WTC11 (cell line): ENCODE data around the gene ALAD. TPM values are rescaled to one million over a fixed set of nuclear protein-coding genes. Genes with fewer than 3 reads are reported as not detected.

Experiments
- ATAC-seq: fragments of 200-7000 bp; cut with Tn5 transposase; 2 replicates; pipeline ENCODE4 v1.10.0; 2021; ENCODE audit warnings: mild to moderate bottlenecking, moderate library complexity
- CTCF ChIA-PET: fragments of 300-600 bp; sonication (Branson Sonifier 250); formaldehyde crosslinking; loops from one replicate; lab custom pipeline; 2021; ENCODE audit warnings: antibody characterized with exemption; lab: Charles Lee
- POLR2A ChIA-PET: fragments of 350-600 bp; sonication (Branson Sonifier 250); formaldehyde crosslinking; loops from one replicate; lab custom pipeline; 2021; ENCODE audit warnings: antibody characterized with exemption; lab: Charles Lee
- DNase-seq: peaks from one replicate; pipeline ENCODE4 v3.0.0; 2021; ENCODE audit warnings: low spot score
- H3K27ac Mint-ChIP-seq: 2 replicates; pipeline ENCODE4 v1.8.0; 2021; ENCODE audit warnings: mixed read lengths
- H3K27me3 Mint-ChIP-seq: 2 replicates; pipeline ENCODE4 v1.8.0; 2021; ENCODE audit warnings: low read depth, mild to moderate bottlenecking, moderate library complexity, mixed read lengths
- H3K36me3 Mint-ChIP-seq: 2 replicates; pipeline ENCODE4 v1.8.0; 2021; ENCODE audit warnings: mixed read lengths
- H3K4me1 Mint-ChIP-seq: 2 replicates; pipeline ENCODE4 v1.8.0; 2022; ENCODE audit warnings: mixed read lengths
- H3K4me3 Mint-ChIP-seq: 2 replicates; pipeline ENCODE4 v1.8.0; 2021; ENCODE audit warnings: mild to moderate bottlenecking, moderate library complexity, mixed read lengths
- H3K9me3 Mint-ChIP-seq: 2 replicates; pipeline ENCODE4 v1.8.0; 2021; ENCODE audit warnings: mixed read lengths
- ATF1 ChIP-seq: sonication (generic); formaldehyde crosslinking; IDR thresholded peaks from 2 replicates; pipeline ENCODE4 v1.8.1; 2023; ENCODE audit warnings: mild to moderate bottlenecking, moderate library complexity, missing genetic modification reagents
- CBFB ChIP-seq: sonication (generic); formaldehyde crosslinking; IDR thresholded peaks from 2 replicates; pipeline ENCODE4 v1.8.1; 2022; ENCODE audit warnings: mild to moderate bottlenecking, low read depth, missing genetic modification reagents
- E2F1 ChIP-seq: sonication (generic); formaldehyde crosslinking; IDR thresholded peaks from 2 replicates; pipeline ENCODE4 v1.8.0; 2022; ENCODE audit warnings: mild to moderate bottlenecking, missing genetic modification reagents
- E2F5 ChIP-seq: sonication (generic); formaldehyde crosslinking; IDR thresholded peaks from 2 replicates; pipeline ENCODE4 v1.8.1; 2022; ENCODE audit warnings: mild to moderate bottlenecking, moderate library complexity, missing genetic modification reagents
- EMX1 ChIP-seq: fragments of 250-450 bp; sonication (Bioruptor Pico); IDR thresholded peaks from 2 replicates; pipeline ENCODE4 v1.8.0; 2021; ENCODE audit warnings: mild to moderate bottlenecking
- FOXP1 ChIP-seq: sonication (generic); formaldehyde crosslinking; IDR thresholded peaks from 2 replicates; pipeline ENCODE4 v1.8.0; 2022; ENCODE audit warnings: missing genetic modification reagents, mild to moderate bottlenecking, moderate library complexity, borderline replicate concordance
- GTF2I ChIP-seq: fragments of 250-450 bp; sonication (Bioruptor Pico); conservative IDR thresholded peaks from 2 replicates; pipeline ENCODE4 v1.4.0; 2021; ENCODE audit warnings: mild to moderate bottlenecking
- MLX ChIP-seq: sonication (generic); formaldehyde crosslinking; IDR thresholded peaks from 2 replicates; pipeline ENCODE4 v1.8.1; 2023; ENCODE audit warnings: mild to moderate bottlenecking, missing genetic modification reagents, moderate library complexity
- NFATC4 ChIP-seq: fragments of 250-450 bp; sonication (Bioruptor Pico); IDR thresholded peaks from 2 replicates; pipeline ENCODE4 v1.9.0; 2021; ENCODE audit warnings: mild to moderate bottlenecking
- NFYB ChIP-seq: sonication (generic); formaldehyde crosslinking; conservative IDR thresholded peaks from 2 replicates; pipeline ENCODE4 v1.8.0; 2022; ENCODE audit warnings: low read depth, missing genetic modification reagents
- RELA ChIP-seq: sonication (generic); formaldehyde crosslinking; IDR thresholded peaks from 2 replicates; pipeline ENCODE4 v1.8.1; 2022; ENCODE audit warnings: missing genetic modification reagents, mild to moderate bottlenecking, borderline replicate concordance
- SMAD3 ChIP-seq: sonication (generic); formaldehyde crosslinking; IDR thresholded peaks from 2 replicates; pipeline ENCODE4 v1.8.0; 2022; ENCODE audit warnings: missing genetic modification reagents, mild to moderate bottlenecking, borderline replicate concordance
- SMAD4 ChIP-seq: sonication (generic); formaldehyde crosslinking; IDR thresholded peaks from 2 replicates; pipeline ENCODE4 v1.8.0; 2022; ENCODE audit warnings: mild to moderate bottlenecking, missing genetic modification reagents
- SP1 ChIP-seq: sonication (generic); formaldehyde crosslinking; conservative IDR thresholded peaks from 2 replicates; pipeline ENCODE4 v1.8.1; 2022; ENCODE audit warnings: missing genetic modification reagents
- TCF7 ChIP-seq: sonication (generic); formaldehyde crosslinking; IDR thresholded peaks from 2 replicates; pipeline ENCODE4 v1.8.0; 2022; ENCODE audit warnings: mild to moderate bottlenecking, low read depth, missing genetic modification reagents, moderate library complexity
- ZBTB21 ChIP-seq: sonication (generic); formaldehyde crosslinking; IDR thresholded peaks from 2 replicates; pipeline ENCODE4 v1.8.1; 2023; ENCODE audit warnings: mild to moderate bottlenecking, missing genetic modification reagents, borderline replicate concordance
- ZNF121 ChIP-seq: sonication (generic); formaldehyde crosslinking; IDR thresholded peaks from 2 replicates; pipeline ENCODE4 v1.8.0; 2023; ENCODE audit warnings: missing genetic modification reagents
- ZNF423 ChIP-seq: fragments of 250-450 bp; sonication (Bioruptor Pico); IDR thresholded peaks from 2 replicates; pipeline ENCODE4 v2.1.2; 2022; ENCODE audit warnings: mild to moderate bottlenecking, moderate library complexity
- ZNF512 ChIP-seq: sonication (generic); formaldehyde crosslinking; IDR thresholded peaks from 2 replicates; pipeline ENCODE4 v1.8.1; 2022; ENCODE audit warnings: missing genetic modification reagents, borderline replicate concordance
- ZSCAN18 ChIP-seq: fragments of 250-450 bp; sonication (Bioruptor Pico); IDR thresholded peaks from 2 replicates; pipeline ENCODE4 v2.1.2; 2022; ENCODE audit warnings: mild to moderate bottlenecking, moderate library complexity
- total RNA-seq: library from RNA; stranded (reverse); gene quantifications from 3 replicates; pipeline ENCODE4 v1.2.3, GENCODE V29; 2021
- TF ChIP-seq, protein P1 (sequence below): sonication (generic); formaldehyde crosslinking; IDR thresholded peaks from 2 replicates; pipeline ENCODE4 v1.8.1; 2023; ENCODE audit warnings: mild to moderate bottlenecking, missing genetic modification reagents
- TF ChIP-seq, protein P2 (sequence below): sonication (generic); formaldehyde crosslinking; IDR thresholded peaks from 2 replicates; pipeline ENCODE4 v1.8.1; 2023; ENCODE audit warnings: mild to moderate bottlenecking, missing genetic modification reagents, moderate library complexity
- TF ChIP-seq, protein P3 (sequence below): fragments of 200-600 bp; IDR thresholded peaks from 2 replicates; pipeline ENCODE4 v1.8.0; 2022; ENCODE audit warnings: antibody characterized with exemption

ALAD gene
- total RNA-seq, 1 experiment from 2014 or later, result 15.9 TPM

GRCh38 chr9:113352411-113352810 is 48.7 kb downstream of the ALAD start:
- TF ChIP-seq SP1 (CRISPR knock-in tag), result no peak
- no peak for TF ChIP-seq ZNF512 (CRISPR knock-in tag)
- TF ChIP-seq ZNF121, result no peak
- TF ChIP-seq, protein P1, sequence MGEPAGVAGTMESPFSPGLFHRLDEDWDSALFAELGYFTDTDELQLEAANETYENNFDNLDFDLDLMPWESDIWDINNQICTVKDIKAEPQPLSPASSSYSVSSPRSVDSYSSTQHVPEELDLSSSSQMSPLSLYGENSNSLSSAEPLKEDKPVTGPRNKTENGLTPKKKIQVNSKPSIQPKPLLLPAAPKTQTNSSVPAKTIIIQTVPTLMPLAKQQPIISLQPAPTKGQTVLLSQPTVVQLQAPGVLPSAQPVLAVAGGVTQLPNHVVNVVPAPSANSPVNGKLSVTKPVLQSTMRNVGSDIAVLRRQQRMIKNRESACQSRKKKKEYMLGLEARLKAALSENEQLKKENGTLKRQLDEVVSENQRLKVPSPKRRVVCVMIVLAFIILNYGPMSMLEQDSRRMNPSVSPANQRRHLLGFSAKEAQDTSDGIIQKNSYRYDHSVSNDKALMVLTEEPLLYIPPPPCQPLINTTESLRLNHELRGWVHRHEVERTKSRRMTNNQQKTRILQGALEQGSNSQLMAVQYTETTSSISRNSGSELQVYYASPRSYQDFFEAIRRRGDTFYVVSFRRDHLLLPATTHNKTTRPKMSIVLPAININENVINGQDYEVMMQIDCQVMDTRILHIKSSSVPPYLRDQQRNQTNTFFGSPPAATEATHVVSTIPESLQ (CRISPR knock-in tag), result no peak
- TF ChIP-seq FOXP1, result no peak
- TF ChIP-seq TCF7 (CRISPR knock-in tag), result no peak
- no peak for TF ChIP-seq ZSCAN18 (CRISPR knock-in tag)
- TF ChIP-seq, protein P2, sequence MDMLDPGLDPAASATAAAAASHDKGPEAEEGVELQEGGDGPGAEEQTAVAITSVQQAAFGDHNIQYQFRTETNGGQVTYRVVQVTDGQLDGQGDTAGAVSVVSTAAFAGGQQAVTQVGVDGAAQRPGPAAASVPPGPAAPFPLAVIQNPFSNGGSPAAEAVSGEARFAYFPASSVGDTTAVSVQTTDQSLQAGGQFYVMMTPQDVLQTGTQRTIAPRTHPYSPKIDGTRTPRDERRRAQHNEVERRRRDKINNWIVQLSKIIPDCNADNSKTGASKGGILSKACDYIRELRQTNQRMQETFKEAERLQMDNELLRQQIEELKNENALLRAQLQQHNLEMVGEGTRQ (CRISPR knock-in tag), result no peak
- no peak for TF ChIP-seq NFATC4 (CRISPR knock-in tag)
- no peak for TF ChIP-seq ZNF423
- no peak for TF ChIP-seq CBFB (CRISPR knock-in tag)
- no peak for TF ChIP-seq ATF1 (CRISPR knock-in tag)
- DNase-seq (no peak), ATAC-seq (no peak)
- peaks cover 23% of the 10 kb centered on the region for H3K27me3 Mint-ChIP-seq
- no peaks in the 10 kb centered on the region for H3K36me3 Mint-ChIP-seq
- no peak overlapping the region for H3K4me3 Mint-ChIP-seq
- H3K27ac Mint-ChIP-seq, result no peak overlapping the region
- H3K9me3 Mint-ChIP-seq, result no peaks in the 10 kb centered on the region
- CTCF ChIA-PET, result no interaction called here
- POLR2A ChIA-PET, result no interaction called here
- H3K4me1 Mint-ChIP-seq, result peaks cover 19% of the 10 kb centered on the region

GRCh38 chr9:113352006-113352405 is 49.1 kb downstream of the ALAD start:
- ATAC-seq, result no peak
- peaks cover 27% of the 10 kb centered on the region for H3K27me3 Mint-ChIP-seq
- no peaks in the 10 kb centered on the region for H3K9me3 Mint-ChIP-seq
- no peak for TF ChIP-seq TCF7 (CRISPR knock-in tag)
- no peak for TF ChIP-seq GTF2I
- TF ChIP-seq SMAD4, result no peak
- no peak for TF ChIP-seq ZSCAN18 (CRISPR knock-in tag)
- TF ChIP-seq ZNF121, result no peak
- no peak for TF ChIP-seq SMAD3 (CRISPR knock-in tag)
- TF ChIP-seq RELA (CRISPR knock-in tag), result no peak
- TF ChIP-seq, protein P3, sequence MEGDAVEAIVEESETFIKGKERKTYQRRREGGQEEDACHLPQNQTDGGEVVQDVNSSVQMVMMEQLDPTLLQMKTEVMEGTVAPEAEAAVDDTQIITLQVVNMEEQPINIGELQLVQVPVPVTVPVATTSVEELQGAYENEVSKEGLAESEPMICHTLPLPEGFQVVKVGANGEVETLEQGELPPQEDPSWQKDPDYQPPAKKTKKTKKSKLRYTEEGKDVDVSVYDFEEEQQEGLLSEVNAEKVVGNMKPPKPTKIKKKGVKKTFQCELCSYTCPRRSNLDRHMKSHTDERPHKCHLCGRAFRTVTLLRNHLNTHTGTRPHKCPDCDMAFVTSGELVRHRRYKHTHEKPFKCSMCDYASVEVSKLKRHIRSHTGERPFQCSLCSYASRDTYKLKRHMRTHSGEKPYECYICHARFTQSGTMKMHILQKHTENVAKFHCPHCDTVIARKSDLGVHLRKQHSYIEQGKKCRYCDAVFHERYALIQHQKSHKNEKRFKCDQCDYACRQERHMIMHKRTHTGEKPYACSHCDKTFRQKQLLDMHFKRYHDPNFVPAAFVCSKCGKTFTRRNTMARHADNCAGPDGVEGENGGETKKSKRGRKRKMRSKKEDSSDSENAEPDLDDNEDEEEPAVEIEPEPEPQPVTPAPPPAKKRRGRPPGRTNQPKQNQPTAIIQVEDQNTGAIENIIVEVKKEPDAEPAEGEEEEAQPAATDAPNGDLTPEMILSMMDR, result no peak
- no peak for TF ChIP-seq EMX1 (CRISPR knock-in tag)
- TF ChIP-seq ZBTB21, result no peak
- no peak for TF ChIP-seq E2F5 (CRISPR knock-in tag)
- no peak for TF ChIP-seq MLX (CRISPR knock-in tag)
- TF ChIP-seq NFYB, result no peak
- no peak for TF ChIP-seq E2F1 (CRISPR knock-in tag)

More at GRCh38 chr9:113352006-113352405, 49.1 kb downstream of the ALAD start:
- CTCF ChIA-PET, result no interaction called here
- POLR2A ChIA-PET, result no interaction called here
- H3K36me3 Mint-ChIP-seq, result no peaks in the 10 kb centered on the region
- H3K4me1 Mint-ChIP-seq, result peaks cover 19% of the 10 kb centered on the region
- DNase-seq, result no peak
- H3K27ac Mint-ChIP-seq, result no peak overlapping the region
- no peak overlapping the region for H3K4me3 Mint-ChIP-seq
